Loucy (cell line): ENCODE results near the gene OSGIN1.

ENCODE experiments used
- H2AFZ ChIP-seq: fragments of 200-600 bp; sonication (generic); 2 replicates; pipeline ENCODE4 v1.6.0; 2016; ENCODE audit warnings: antibody characterized with exemption, mild to moderate bottlenecking, low read length, moderate library complexity
- H3F3A ChIP-seq: fragments of 200-600 bp; 2 replicates; pipeline ENCODE4 v1.6.0; 2016; ENCODE audit warnings: antibody characterized with exemption, low read depth, mild to moderate bottlenecking
- H3K27me3 ChIP-seq: fragments of 200-600 bp; sonication (generic); 2 replicates; pipeline ENCODE4 v1.6.1; 2014; ENCODE audit warnings: low read length, mild to moderate bottlenecking; ENCODE audit not compliant: insufficient read depth, poor library complexity, severe bottlenecking
- H3K36me3 ChIP-seq: fragments of 200-600 bp; sonication (generic); 2 replicates; pipeline ENCODE4 v1.6.1; 2016; ENCODE audit warnings: low read length; ENCODE audit not compliant: insufficient read depth
- H3K4me1 ChIP-seq: fragments of 200-600 bp; sonication (generic); 2 replicates; pipeline ENCODE4 v1.5.1; 2014; ENCODE audit warnings: low read length, mild to moderate bottlenecking; ENCODE audit not compliant: insufficient read depth, poor library complexity, severe bottlenecking
- H3K4me2 ChIP-seq: fragments of 200-600 bp; sonication (generic); 2 replicates; pipeline ENCODE4 v1.6.0; 2014; ENCODE audit warnings: antibody characterized with exemption, low read length, low read depth, mild to moderate bottlenecking; ENCODE audit not compliant: poor library complexity, severe bottlenecking
- H3K4me3 ChIP-seq: fragments of 200-600 bp; sonication (generic); 2 replicates; pipeline ENCODE4 v1.5.1; 2014; ENCODE audit warnings: low read length, mild to moderate bottlenecking, mixed read lengths; ENCODE audit not compliant: poor library complexity, severe bottlenecking
- H3K79me2 ChIP-seq: fragments of 200-600 bp; sonication (generic); 2 replicates; pipeline ENCODE4 v1.6.1; 2014; ENCODE audit warnings: low read length; ENCODE audit not compliant: insufficient read depth
- H3K9ac ChIP-seq: fragments of 200-600 bp; sonication (generic); 2 replicates; pipeline ENCODE4 v1.6.0; 2014; ENCODE audit warnings: mild to moderate bottlenecking, low read depth, low read length, moderate library complexity; ENCODE audit not compliant: poor library complexity, severe bottlenecking
- H3K9me2 ChIP-seq: fragments of 200-600 bp; sonication (generic); replicated peaks from 2 replicates; pipeline ENCODE4 v1.6.1; 2016; ENCODE audit warnings: low read depth, low read length, mixed read lengths
- H3K9me3 ChIP-seq: fragments of 200-600 bp; sonication (generic); 2 replicates; pipeline ENCODE4 v1.6.1; 2014; ENCODE audit warnings: mild to moderate bottlenecking, antibody characterized with exemption, low read length, low read depth; ENCODE audit not compliant: insufficient read depth
- H4K20me1 ChIP-seq: fragments of 200-600 bp; sonication (generic); 2 replicates; pipeline ENCODE4 v1.6.0; 2014; ENCODE audit warnings: antibody characterized with exemption, low read length, mild to moderate bottlenecking; ENCODE audit not compliant: insufficient read depth, poor library complexity, severe bottlenecking
- CTCF ChIP-seq: fragments of 200-600 bp; sonication (generic); conservative IDR thresholded peaks from 2 replicates; pipeline ENCODE4 v1.5.1; 2014; ENCODE audit warnings: mild to moderate bottlenecking, antibody characterized with exemption, low read length
- EZH2phosphoT487 ChIP-seq: fragments of 200-600 bp; IDR thresholded peaks from 2 replicates; pipeline ENCODE4 v1.6.1; 2018; ENCODE audit warnings: antibody characterized with exemption, mild to moderate bottlenecking, moderate library complexity, borderline replicate concordance

OSGIN1 gene

GRCh38 chr16:83994087-83994486 is 41.0 kb downstream of the OSGIN1 start:
- Histone ChIP-seq H3K4me1 (no peaks in the 10 kb centered on the region), H3K9me3 (0 out of 2 replicates have a peak, but pooled peaks cover 5% of the 10 kb centered on the region), H3K9ac (no peak overlapping the region), H4K20me1 (no peaks in the 10 kb centered on the region), H3K27me3 (no peaks in the 10 kb centered on the region), H3F3A (no peaks in the 10 kb centered on the region), H3K36me3 (no peaks in the 10 kb centered on the region), H3K9me2 (no peaks in the 10 kb centered on the region), H3K79me2 (no peaks in the 10 kb centered on the region), H3K4me3 (no peak overlapping the region), H2AFZ (no peak overlapping the region), H3K4me2 (no peak overlapping the region)
- TF ChIP-seq EZH2phosphoT487, result no peak
- no peak for TF ChIP-seq CTCF

- Histone ChIP-seq H3K4me3 (no peak overlapping the region), H3K9me2 (no peaks in the 10 kb centered on the region), H3K9ac (no peak overlapping the region), H3K36me3 (no peaks in the 10 kb centered on the region), H3F3A (no peaks in the 10 kb centered on the region), H4K20me1 (no peaks in the 10 kb centered on the region), H3K79me2 (no peaks in the 10 kb centered on the region), H3K4me1 (no peaks in the 10 kb centered on the region), H3K4me2 (no peak overlapping the region), H2AFZ (no peak overlapping the region), H3K9me3 (0 out of 2 replicates have a peak, but pooled peaks cover 5% of the 10 kb centered on the region), H3K27me3 (no peaks in the 10 kb centered on the region)
- TF ChIP-seq CTCF (no peak), EZH2phosphoT487 (no peak)
Measured at GRCh38 chr16:83994703-83995102, 41.7 kb downstream of the OSGIN1 start.

- Histone ChIP-seq H3F3A (no peaks in the 10 kb centered on the region), H2AFZ (no peak overlapping the region), H4K20me1 (no peaks in the 10 kb centered on the region), H3K9me3 (0 out of 2 replicates have a peak, but pooled peaks cover 5% of the 10 kb centered on the region), H3K4me1 (no peaks in the 10 kb centered on the region), H3K4me2 (no peak overlapping the region), H3K36me3 (no peaks in the 10 kb centered on the region), H3K4me3 (no peak overlapping the region), H3K9ac (no peak overlapping the region), H3K9me2 (no peaks in the 10 kb centered on the region), H3K27me3 (no peaks in the 10 kb centered on the region), H3K79me2 (no peaks in the 10 kb centered on the region)
- TF ChIP-seq EZH2phosphoT487 (no peak), CTCF (no peak)
Measured at GRCh38 chr16:83995754-83996153, 42.7 kb downstream of the OSGIN1 start.
